Upper lobe of left lung (tissue), 6 donors: Measurements from ENCODE around the gene CSF1. TPM values are rescaled to one million over a fixed set of nuclear protein-coding genes. Genes with fewer than 3 reads are reported as not detected.
"Not testable (repeated sequence)": the region's sequence is repeated elsewhere in the genome, so short reads cannot be mapped to it uniquely, and the experiment has no call there.

Source experiments
- ATAC-seq, 2 donors: fragments of 200-7000 bp; cut with Tn5 transposase; one replicate each; pipeline ENCODE4 v1.9.1; 2022; ENCODE audit warnings: mild to moderate bottlenecking in 2 of 2, moderate library complexity in 2 of 2; ENCODE audit not compliant: low FRiP score in 2 of 2
- DNase-seq, 2 donors: peaks; one replicate each; pipeline ENCODE4 v3.0.0-alpha.2; 2019 to 2020
- H3K27ac ChIP-seq, 4 donors: fragments of 200-600 bp; sonication (generic); one replicate each; pipeline ENCODE4 v1.5.1; 2016 to 2019
- H3K27me3 ChIP-seq, 4 donors: fragments of 200-600 bp; sonication (generic); one replicate each; pipeline ENCODE4 v1.5.1; 2017 to 2019
- H3K36me3 ChIP-seq, 4 donors: fragments of 200-600 bp; sonication (generic); one replicate each; pipeline ENCODE4 v1.5.1; 2016 to 2019
- H3K4me1 ChIP-seq, 4 donors: fragments of 200-600 bp; sonication (generic); one replicate each; pipeline ENCODE4 v1.5.1; 2018 to 2019
- H3K4me3 ChIP-seq, 4 donors: fragments of 200-600 bp; sonication (generic); one replicate each; pipeline ENCODE4 v1.5.1; 2017 to 2019; ENCODE audit warnings: mild to moderate bottlenecking in 2 of 4, moderate library complexity in 1 of 4
- H3K9me3 ChIP-seq, 4 donors: fragments of 200-600 bp; sonication (generic); one replicate each; pipeline ENCODE4 v1.5.1; 2018 to 2019
- EP300 ChIP-seq, 4 donors: sonication (generic); formaldehyde crosslinking; IDR thresholded peaks; one replicate each; pipeline ENCODE4 v1.5.1; 2017; ENCODE audit warnings: antibody characterized with exemption in 4 of 4, control low read depth in 2 of 4
- POLR2A ChIP-seq, 4 donors: fragments of 450-650 bp; IDR thresholded peaks; one replicate each; pipeline ENCODE4 v1.5.1; 2016 to 2017; ENCODE audit warnings: antibody characterized with exemption in 4 of 4, mild to moderate bottlenecking in 2 of 4
- POLR2AphosphoS5 ChIP-seq, 2 donors: sonication (generic); formaldehyde crosslinking; IDR thresholded peaks; one replicate each; pipeline ENCODE4 v1.5.1; 2017; ENCODE audit warnings: antibody characterized with exemption in 2 of 2
- WGBS, 2 donors: methylation state at CpG; one replicate each; pipeline ENCODE4 v1.1.5; 2017 to 2018; 5-methylcytosine and 5-hydroxymethylcytosine counted together
- total RNA-seq, 6 donors: library from RNA; depleted of rRNA in 4 of 6; stranded (reverse); fragments of >200 nt in 4 of 6; gene quantifications; one replicate each; pipeline versions ENCODE4 v1.1.0 to v1.2.1, GENCODE V29; 2016 to 2021
- TF ChIP-seq, protein P1 (sequence below), 6 experiments: fragments of 450-650 bp in 4 of 6; fragments of 200-600 bp in 2 of 6; sonication (generic) in 2 of 6; IDR thresholded peaks; one replicate each; pipeline ENCODE4 v1.5.1; 2016 to 2019; ENCODE audit warnings: antibody characterized with exemption in 6 of 6
- donor health status: DM: no; HTN: no; CAD: no; lungs with moderate emphysema.
- donor health status: DM: no; HTN: yes; CAD: no; lungs with severe emphysema.

Gene CSF1, protein sequence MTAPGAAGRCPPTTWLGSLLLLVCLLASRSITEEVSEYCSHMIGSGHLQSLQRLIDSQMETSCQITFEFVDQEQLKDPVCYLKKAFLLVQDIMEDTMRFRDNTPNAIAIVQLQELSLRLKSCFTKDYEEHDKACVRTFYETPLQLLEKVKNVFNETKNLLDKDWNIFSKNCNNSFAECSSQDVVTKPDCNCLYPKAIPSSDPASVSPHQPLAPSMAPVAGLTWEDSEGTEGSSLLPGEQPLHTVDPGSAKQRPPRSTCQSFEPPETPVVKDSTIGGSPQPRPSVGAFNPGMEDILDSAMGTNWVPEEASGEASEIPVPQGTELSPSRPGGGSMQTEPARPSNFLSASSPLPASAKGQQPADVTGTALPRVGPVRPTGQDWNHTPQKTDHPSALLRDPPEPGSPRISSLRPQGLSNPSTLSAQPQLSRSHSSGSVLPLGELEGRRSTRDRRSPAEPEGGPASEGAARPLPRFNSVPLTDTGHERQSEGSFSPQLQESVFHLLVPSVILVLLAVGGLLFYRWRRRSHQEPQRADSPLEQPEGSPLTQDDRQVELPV
- 100 to 1,000 TPM in 1 of 6 donors, 10 to 100 TPM in 5; 19.4 to 106 (median 36.5) TPM for total RNA-seq

DNA sequence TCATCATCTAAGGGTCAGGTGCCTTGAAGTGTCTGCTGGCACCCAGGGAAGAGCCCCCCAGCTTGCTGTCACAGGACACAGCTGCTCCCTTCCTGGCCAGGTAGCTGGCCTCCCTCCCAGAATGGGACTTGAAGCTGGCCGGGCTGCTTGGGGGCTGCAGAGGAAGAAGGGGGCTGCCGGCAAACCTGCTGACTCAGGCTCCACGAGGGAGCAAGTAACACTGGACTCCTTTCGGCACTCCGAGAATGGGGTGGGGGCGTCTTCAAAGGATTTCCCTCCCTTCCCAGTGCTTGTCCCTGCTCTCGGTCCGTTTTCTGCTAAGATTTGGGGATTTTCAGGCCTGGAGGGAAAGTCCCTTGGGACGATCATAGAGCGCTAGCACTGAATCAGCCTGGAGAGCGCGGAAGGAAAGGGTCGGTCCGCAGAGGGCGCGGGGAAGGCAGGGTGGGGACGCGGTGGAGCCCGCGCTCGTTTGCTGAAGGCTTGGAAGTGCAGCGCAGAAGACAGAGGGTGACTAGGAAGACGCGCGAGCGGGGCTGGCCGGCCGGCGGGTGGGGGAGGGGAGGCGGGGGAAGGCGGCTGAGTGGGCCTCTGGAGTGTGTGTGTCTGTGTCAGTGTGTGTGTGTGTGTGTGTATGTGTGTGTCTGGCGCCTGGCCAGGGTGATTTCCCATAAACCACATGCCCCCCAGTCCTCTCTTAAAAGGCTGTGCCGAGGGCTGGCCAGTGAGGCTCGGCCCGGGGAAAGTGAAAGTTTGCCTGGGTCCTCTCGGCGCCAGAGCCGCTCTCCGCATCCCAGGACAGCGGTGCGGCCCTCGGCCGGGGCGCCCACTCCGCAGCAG lies at the start of gene CSF1:
TSS of gene CSF1 (plus strand) at position 727 of the 840 bp plus-strand sequence. CDS start 175 bp downstream, outside the sequence.
- H3K9me3 ChIP-seq, result no peaks in the 10 kb centered on the region
- 0 to 1% methylated on average over 15 to 43 of the region's 45 CpGs for WGBS, 2 donors
- DNase-seq (peak; percentile 77 to 89), ATAC-seq (peak; percentile 73 to 79)
- peaks cover 0 to 3% (median under 1%) of the 10 kb centered on the region in 4 donors for H3K36me3 ChIP-seq
- TF ChIP-seq POLR2AphosphoS5 (IDR thresholded peaks at IDR 0.05), result peak; percentile 85 to 88
- TF ChIP-seq EP300 (IDR thresholded peaks at IDR 0.05), result peak in 2 of 4 donors; percentile 36 to 41
- peak in 3 of 4 donors; percentile 26 to 81 (median 66) for TF ChIP-seq POLR2A (IDR thresholded peaks at IDR 0.05)
- TF ChIP-seq, protein P1, sequence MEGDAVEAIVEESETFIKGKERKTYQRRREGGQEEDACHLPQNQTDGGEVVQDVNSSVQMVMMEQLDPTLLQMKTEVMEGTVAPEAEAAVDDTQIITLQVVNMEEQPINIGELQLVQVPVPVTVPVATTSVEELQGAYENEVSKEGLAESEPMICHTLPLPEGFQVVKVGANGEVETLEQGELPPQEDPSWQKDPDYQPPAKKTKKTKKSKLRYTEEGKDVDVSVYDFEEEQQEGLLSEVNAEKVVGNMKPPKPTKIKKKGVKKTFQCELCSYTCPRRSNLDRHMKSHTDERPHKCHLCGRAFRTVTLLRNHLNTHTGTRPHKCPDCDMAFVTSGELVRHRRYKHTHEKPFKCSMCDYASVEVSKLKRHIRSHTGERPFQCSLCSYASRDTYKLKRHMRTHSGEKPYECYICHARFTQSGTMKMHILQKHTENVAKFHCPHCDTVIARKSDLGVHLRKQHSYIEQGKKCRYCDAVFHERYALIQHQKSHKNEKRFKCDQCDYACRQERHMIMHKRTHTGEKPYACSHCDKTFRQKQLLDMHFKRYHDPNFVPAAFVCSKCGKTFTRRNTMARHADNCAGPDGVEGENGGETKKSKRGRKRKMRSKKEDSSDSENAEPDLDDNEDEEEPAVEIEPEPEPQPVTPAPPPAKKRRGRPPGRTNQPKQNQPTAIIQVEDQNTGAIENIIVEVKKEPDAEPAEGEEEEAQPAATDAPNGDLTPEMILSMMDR (IDR thresholded peaks at IDR 0.05), result no peak
- H3K4me3 ChIP-seq, result peak within 1 kb of the TSS; percentile 60 to 94 (median 88)
- peak within 1 kb of the TSS; percentile 89 to 92 (median 90) for H3K27ac ChIP-seq
- peaks cover 40 to 62% (median 52%) of the 10 kb centered on the region in 4 donors for H3K4me1 ChIP-seq
- no peaks in the 10 kb centered on the region for H3K27me3 ChIP-seq

DNA sequence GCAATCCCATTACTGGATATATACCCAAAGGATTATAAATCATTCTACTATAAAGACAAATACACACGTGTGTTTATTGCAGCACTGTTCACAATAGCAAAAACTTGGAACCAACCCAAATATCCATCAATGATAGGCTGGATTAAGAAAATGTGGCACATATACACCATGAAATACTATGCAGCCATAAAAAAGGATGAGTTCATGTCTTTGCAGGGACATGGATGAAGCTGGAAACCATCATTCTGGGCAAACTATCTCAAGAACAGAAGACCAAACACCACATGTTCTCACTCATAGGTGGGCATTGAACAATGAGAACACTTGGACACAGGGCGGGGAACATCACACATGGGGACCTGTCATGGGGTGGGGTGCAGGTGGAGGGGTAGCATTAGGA lies 49.0 kb upstream of the CSF1 start:
- not testable (repeated sequence) for H3K4me3 ChIP-seq, H3K36me3 ChIP-seq, ATAC-seq, H3K27ac ChIP-seq, H3K9me3 ChIP-seq, DNase-seq, H3K27me3 ChIP-seq
- WGBS, 2 donors, result 86 to 89% methylated on average over 2 of the region's 2 CpGs
- H3K4me1 ChIP-seq, result peaks cover 4 to 15% (median 12%) of the 10 kb centered on the region in 4 donors

DNA sequence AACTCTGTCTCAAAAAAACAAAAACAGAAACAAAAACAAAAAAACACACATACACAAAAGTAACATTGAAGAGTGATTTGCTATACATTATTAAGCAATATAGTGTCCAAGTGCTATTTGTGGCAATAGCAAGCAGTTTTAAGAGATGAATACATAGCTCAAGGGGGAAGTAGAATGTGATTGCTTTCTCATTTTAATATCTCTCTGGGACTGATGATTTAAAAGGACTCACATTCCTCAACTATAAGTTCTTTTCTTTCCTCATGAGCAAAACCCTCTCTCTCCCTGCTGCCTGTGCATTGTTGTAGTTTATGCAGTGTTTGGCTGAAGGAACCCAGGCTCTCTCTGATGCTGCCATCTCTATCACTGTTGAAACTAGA lies 47.0 kb upstream of the CSF1 start:
- Histone ChIP-seq H3K36me3 (no peaks in the 10 kb centered on the region), H3K9me3 (no peaks in the 10 kb centered on the region), H3K27me3 (no peaks in the 10 kb centered on the region), H3K4me3 (no peak overlapping the region), H3K4me1 (peaks cover 4 to 15% (median 12%) of the 10 kb centered on the region in 4 donors), H3K27ac (no peak overlapping the region)
- no peak for ATAC-seq
- TF ChIP-seq, protein P1 (IDR thresholded peaks at IDR 0.05), result no peak
- TF ChIP-seq POLR2AphosphoS5 (IDR thresholded peaks at IDR 0.05) (no peak), EP300 (IDR thresholded peaks at IDR 0.05) (no peak), POLR2A (IDR thresholded peaks at IDR 0.05) (no peak)
- DNase-seq, result no peak

DNA sequence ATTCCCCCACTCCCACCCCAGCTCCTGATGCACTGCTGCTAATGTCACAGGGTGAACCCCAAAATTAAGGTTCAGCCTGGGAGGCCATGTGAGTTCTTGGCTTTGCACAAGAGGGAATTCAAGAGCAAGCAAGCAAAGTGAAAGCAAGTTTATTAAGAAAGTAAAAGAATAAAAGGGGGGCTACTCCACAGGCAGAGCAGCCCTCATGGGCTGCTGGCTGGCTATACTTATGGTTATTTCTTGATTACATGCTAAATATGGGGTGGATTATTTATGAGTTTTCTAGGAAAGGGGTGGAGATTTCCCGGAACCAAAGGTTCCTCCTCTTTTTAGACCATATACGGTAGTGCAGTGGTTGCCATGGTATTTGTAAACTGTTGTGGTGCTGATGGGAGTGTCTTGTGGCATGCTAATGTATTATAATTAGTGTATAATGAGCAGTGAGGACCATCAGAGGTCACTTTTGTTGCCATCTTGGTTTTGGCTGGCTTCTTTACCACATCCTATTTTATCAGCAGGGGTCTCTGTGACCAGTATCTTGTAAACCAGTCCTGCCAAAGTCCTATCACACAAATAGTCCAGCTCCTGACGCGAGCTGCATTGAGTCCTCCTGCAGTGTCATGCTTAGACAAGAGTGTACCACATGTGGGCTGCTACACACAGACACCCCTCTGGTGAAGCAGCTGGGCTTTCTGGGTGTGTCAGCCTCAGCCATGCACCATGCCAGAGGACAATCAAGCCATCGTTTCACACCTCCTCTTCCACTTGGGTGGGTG lies 46.4 kb upstream of the CSF1 start:
- WGBS, 2 donors, result 48 to 75% methylated on average over 4 to 5 of the region's 5 CpGs
- no peak overlapping the region for H3K4me3 ChIP-seq
- ATAC-seq (peak; percentile 57 to 70), DNase-seq (no peak)
- H3K36me3 ChIP-seq, result no peaks in the 10 kb centered on the region
- no peaks in the 10 kb centered on the region for H3K27me3 ChIP-seq
- TF ChIP-seq POLR2AphosphoS5 (IDR thresholded peaks at IDR 0.05) (no peak), POLR2A (IDR thresholded peaks at IDR 0.05) (no peak), EP300 (IDR thresholded peaks at IDR 0.05) (no peak)
- TF ChIP-seq, protein P1 (IDR thresholded peaks at IDR 0.05), result no peak
- peaks cover 4 to 15% (median 12%) of the 10 kb centered on the region in 4 donors for H3K4me1 ChIP-seq
- no peak overlapping the region for H3K27ac ChIP-seq
- no peaks in the 10 kb centered on the region for H3K9me3 ChIP-seq
